Glutamatergic neuron (in vitro differentiated cells): ENCODE data around the gene GAGE12C. TPM values are rescaled to one million over a fixed set of nuclear protein-coding genes. Genes with fewer than 3 reads are reported as not detected.
"Not testable (repeated sequence)": the region's sequence is repeated elsewhere in the genome, so short reads cannot be mapped to it uniquely, and the experiment has no call there.

Experiments
- DNase-seq: peaks from one replicate; pipeline ENCODE4 v3.0.0; 2022
- H3K27ac Mint-ChIP-seq: one replicate; pipeline ENCODE4 v1.8.0; 2020; ENCODE audit warnings: mild to moderate bottlenecking, mixed read lengths, inconsistent platforms; ENCODE audit not compliant: unreplicated experiment
- H3K27me3 Mint-ChIP-seq: one replicate; pipeline ENCODE4 v1.8.0; 2020; ENCODE audit warnings: mild to moderate bottlenecking, moderate library complexity, mixed read lengths, inconsistent platforms; ENCODE audit not compliant: unreplicated experiment
- H3K36me3 Mint-ChIP-seq: one replicate; pipeline ENCODE4 v1.8.0; 2020; ENCODE audit warnings: mild to moderate bottlenecking, mixed read lengths, inconsistent platforms; ENCODE audit not compliant: unreplicated experiment
- H3K4me1 Mint-ChIP-seq: one replicate; pipeline ENCODE4 v1.8.0; 2020; ENCODE audit warnings: mild to moderate bottlenecking, low read depth, mixed read lengths, inconsistent platforms; ENCODE audit not compliant: unreplicated experiment
- H3K4me3 Mint-ChIP-seq: one replicate; pipeline ENCODE4 v1.8.0; 2020; ENCODE audit warnings: mild to moderate bottlenecking, mixed read lengths, inconsistent platforms; ENCODE audit not compliant: unreplicated experiment
- H3K9me3 Mint-ChIP-seq: one replicate; pipeline ENCODE4 v1.8.0; 2020; ENCODE audit warnings: mild to moderate bottlenecking, moderate library complexity, mixed read lengths, inconsistent platforms; ENCODE audit not compliant: unreplicated experiment
- long read RNA-seq: library from polyadenylated mRNA; unstranded; transcript quantifications from one replicate; pipeline ENCODE4 v2.0.0, GENCODE V29; 2020; ENCODE audit not compliant: unreplicated experiment
- total RNA-seq: library from RNA; stranded (reverse); fragmentation: NEBNext Ultra II Directional; extraction: Animal tissue kit (Norgen Biotek cat#: 25700); gene quantifications from one replicate; pipeline ENCODE4 v1.2.1, GENCODE V29; 2021; ENCODE audit not compliant: unreplicated experiment

The GAGE12C gene
- not detected for total RNA-seq
- long read RNA-seq: 0 reads

DNA sequence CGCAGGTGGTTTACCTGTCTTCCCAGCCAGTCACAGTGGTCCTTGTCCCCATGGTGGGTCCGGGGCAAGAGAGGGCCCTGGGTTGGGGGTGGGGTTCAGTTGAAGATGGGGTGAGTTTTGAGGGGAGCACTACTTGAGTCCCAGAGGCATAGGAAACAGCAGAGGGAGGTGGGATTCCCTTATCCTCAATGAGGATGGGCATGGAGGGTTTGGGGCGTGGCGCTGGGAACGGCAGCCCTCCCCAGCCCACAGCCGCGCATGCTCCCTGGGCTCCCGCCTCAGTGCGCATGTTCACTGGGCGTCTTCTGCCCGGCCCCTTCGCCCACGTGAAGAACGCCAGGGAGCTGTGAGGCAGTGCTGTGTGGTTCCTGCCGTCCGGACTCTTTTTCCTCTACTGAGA lies at the start of gene GAGE12C:
TSS of gene GAGE12C (plus strand) at position 301 of the 400 bp plus-strand sequence. CDS start 1,155 bp downstream, outside the sequence.
- H3K27me3 Mint-ChIP-seq, H3K9me3 Mint-ChIP-seq, DNase-seq, H3K27ac Mint-ChIP-seq, H3K4me3 Mint-ChIP-seq, H3K36me3 Mint-ChIP-seq, H3K4me1 Mint-ChIP-seq: not testable (repeated sequence)

DNA sequence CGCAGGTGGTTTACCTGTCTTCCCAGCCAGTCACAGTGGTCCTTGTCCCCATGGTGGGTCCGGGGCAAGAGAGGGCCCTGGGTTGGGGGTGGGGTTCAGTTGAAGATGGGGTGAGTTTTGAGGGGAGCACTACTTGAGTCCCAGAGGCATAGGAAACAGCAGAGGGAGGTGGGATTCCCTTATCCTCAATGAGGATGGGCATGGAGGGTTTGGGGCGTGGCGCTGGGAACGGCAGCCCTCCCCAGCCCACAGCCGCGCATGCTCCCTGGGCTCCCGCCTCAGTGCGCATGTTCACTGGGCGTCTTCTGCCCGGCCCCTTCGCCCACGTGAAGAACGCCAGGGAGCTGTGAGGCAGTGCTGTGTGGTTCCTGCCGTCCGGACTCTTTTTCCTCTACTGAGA lies 9.5 kb downstream of the GAGE12C start, which contains the start of gene GAGE12D:
TSS of gene GAGE12D (plus strand) at position 301 of the 400 bp plus-strand sequence. CDS start 1,155 bp downstream, outside the sequence.
- H3K27ac Mint-ChIP-seq, H3K36me3 Mint-ChIP-seq, H3K4me1 Mint-ChIP-seq, H3K27me3 Mint-ChIP-seq, H3K9me3 Mint-ChIP-seq, H3K4me3 Mint-ChIP-seq, DNase-seq: not testable (repeated sequence)

- not testable (repeated sequence) for H3K4me1 Mint-ChIP-seq, H3K27ac Mint-ChIP-seq, H3K27me3 Mint-ChIP-seq, DNase-seq, H3K9me3 Mint-ChIP-seq, H3K36me3 Mint-ChIP-seq, H3K4me3 Mint-ChIP-seq
Observed at GRCh38 chrX:49550989-49551388, 19.0 kb downstream of the GAGE12C start, which contains the start of gene GAGE12E. GAGE12E (plus strand) TSS chrX:49551289; CDS start chrX:49552444, 1,155 bp downstream.

- H3K4me1 Mint-ChIP-seq: not testable (repeated sequence)
Observed at GRCh38 chrX:49560542-49560941, 28.6 kb downstream of the GAGE12C start, which contains the start of gene GAGE12F. GAGE12F (plus strand) TSS chrX:49560842; CDS start chrX:49561997, 1,155 bp downstream.

DNA sequence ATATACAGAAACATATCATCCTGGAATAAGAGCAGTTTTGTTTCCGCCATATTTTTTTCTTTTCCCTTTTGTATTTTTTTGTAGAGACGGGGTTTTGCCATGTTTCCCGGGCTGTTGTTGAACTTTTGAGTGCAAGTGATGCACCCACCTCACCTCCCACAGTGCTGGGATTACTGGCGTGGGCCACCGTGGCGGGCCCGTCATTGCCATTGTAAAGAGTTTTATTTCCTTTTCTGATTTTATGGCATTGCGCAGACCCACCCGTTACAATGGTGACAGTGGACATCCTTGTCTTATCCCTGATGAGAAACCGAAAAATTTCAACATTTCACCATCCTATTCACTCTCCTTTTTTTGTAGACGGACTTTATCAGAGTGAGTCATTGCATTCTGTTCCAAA lies 36.8 kb downstream of the GAGE12C start:
- not testable (repeated sequence) for H3K36me3 Mint-ChIP-seq, H3K27me3 Mint-ChIP-seq, H3K9me3 Mint-ChIP-seq, H3K4me3 Mint-ChIP-seq, H3K27ac Mint-ChIP-seq, H3K4me1 Mint-ChIP-seq
- peak; percentile 2 for DNase-seq

More at GRCh38 chrX:49560542-49560941, 28.6 kb downstream of the GAGE12C start, which contains the start of gene GAGE12F:
- H3K36me3 Mint-ChIP-seq, H3K9me3 Mint-ChIP-seq, H3K4me3 Mint-ChIP-seq, H3K27me3 Mint-ChIP-seq, H3K27ac Mint-ChIP-seq, DNase-seq: not testable (repeated sequence)

DNA sequence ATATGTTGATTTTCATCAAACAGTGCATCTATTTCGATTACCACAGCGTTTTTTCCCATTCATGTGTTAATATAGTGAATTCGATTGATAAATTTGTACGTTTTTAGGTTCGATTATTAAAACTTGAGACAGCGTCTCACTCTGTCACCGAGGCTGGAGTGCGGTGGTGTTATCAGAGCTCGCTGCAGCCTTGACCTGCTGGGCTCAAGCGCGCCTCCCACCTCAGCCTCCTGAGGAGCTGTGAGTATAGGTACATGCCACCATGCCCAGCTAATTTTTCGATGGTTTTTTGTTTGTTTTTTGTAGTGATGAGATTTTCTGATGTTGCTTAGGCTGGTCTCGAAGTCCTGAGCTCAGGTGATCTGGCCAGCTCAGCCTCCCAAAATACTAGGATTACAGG lies 37.2 kb downstream of the GAGE12C start:
- H3K27me3 Mint-ChIP-seq, H3K27ac Mint-ChIP-seq, H3K9me3 Mint-ChIP-seq, H3K36me3 Mint-ChIP-seq, H3K4me1 Mint-ChIP-seq, DNase-seq, H3K4me3 Mint-ChIP-seq: not testable (repeated sequence)

DNA sequence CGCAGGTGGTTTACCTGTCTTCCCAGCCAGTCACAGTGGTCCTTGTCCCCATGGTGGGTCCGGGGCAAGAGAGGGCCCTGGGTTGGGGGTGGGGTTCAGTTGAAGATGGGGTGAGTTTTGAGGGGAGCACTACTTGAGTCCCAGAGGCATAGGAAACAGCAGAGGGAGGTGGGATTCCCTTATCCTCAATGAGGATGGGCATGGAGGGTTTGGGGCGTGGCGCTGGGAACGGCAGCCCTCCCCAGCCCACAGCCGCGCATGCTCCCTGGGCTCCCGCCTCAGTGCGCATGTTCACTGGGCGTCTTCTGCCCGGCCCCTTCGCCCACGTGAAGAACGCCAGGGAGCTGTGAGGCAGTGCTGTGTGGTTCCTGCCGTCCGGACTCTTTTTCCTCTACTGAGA lies 38.1 kb downstream of the GAGE12C start, which contains the start of gene GAGE12G:
TSS of gene GAGE12G (plus strand) at position 301 of the 400 bp plus-strand sequence. CDS start 1,155 bp downstream, outside the sequence.
- H3K4me1 Mint-ChIP-seq, H3K27me3 Mint-ChIP-seq, H3K36me3 Mint-ChIP-seq, DNase-seq, H3K4me3 Mint-ChIP-seq, H3K9me3 Mint-ChIP-seq, H3K27ac Mint-ChIP-seq: not testable (repeated sequence)

- not testable (repeated sequence) for DNase-seq, H3K27ac Mint-ChIP-seq, H3K27me3 Mint-ChIP-seq, H3K4me1 Mint-ChIP-seq, H3K4me3 Mint-ChIP-seq, H3K9me3 Mint-ChIP-seq, H3K36me3 Mint-ChIP-seq
Observed at GRCh38 chrX:49579649-49580048, 47.7 kb downstream of the GAGE12C start, which contains the start of gene GAGE12H. GAGE12H (plus strand) TSS chrX:49579949; CDS start chrX:49581104, 1,155 bp downstream.

Other genes starting within 250 kb of the GAGE12C start
- not detected for gene GAGE10, start 228.5 kb upstream of the GAGE12C start, total RNA-seq
- gene GAGE12J, start 210.1 kb upstream of the GAGE12C start, total RNA-seq: not detected
- not detected for gene GAGE13, start 200.6 kb upstream of the GAGE12C start, total RNA-seq
- gene GAGE12D, start 9.6 kb downstream of the GAGE12C start, total RNA-seq: not detected
- not detected for gene GAGE12E, start 19.1 kb downstream of the GAGE12C start, total RNA-seq
- not detected for gene GAGE12F, start 28.7 kb downstream of the GAGE12C start, total RNA-seq
- not detected for gene GAGE12G, start 38.2 kb downstream of the GAGE12C start, total RNA-seq
- not detected for gene GAGE12H, start 47.8 kb downstream of the GAGE12C start, total RNA-seq
- gene GAGE2A, start 57.3 kb downstream of the GAGE12C start, total RNA-seq: not detected
- gene GAGE1, start 66.8 kb downstream of the GAGE12C start, total RNA-seq: not detected
- gene PAGE1, start 163.8 kb downstream of the GAGE12C start, total RNA-seq: not detected